DMS 273 (cell line): ENCODE measurements around the gene PACSIN2.
"Not testable (repeated sequence)": the region's sequence is repeated elsewhere in the genome, so short reads cannot be mapped to it uniquely, and the experiment has no call there.

ENCODE experiments used
- DNase-seq: peaks from one replicate; lab custom pipeline; 2025; ENCODE audit not compliant: unreplicated experiment; lab: John Stamatoyannopoulos, UW

The PACSIN2 gene

GRCh38 chr22:42947211-42947990 is 67.5 kb downstream of the PACSIN2 start:
- DNase-seq, result peak; percentile 81

- DNase-seq, result no peak
Measured at GRCh38 chr22:42946546-42947198, 68.3 kb downstream of the PACSIN2 start.

DNA sequence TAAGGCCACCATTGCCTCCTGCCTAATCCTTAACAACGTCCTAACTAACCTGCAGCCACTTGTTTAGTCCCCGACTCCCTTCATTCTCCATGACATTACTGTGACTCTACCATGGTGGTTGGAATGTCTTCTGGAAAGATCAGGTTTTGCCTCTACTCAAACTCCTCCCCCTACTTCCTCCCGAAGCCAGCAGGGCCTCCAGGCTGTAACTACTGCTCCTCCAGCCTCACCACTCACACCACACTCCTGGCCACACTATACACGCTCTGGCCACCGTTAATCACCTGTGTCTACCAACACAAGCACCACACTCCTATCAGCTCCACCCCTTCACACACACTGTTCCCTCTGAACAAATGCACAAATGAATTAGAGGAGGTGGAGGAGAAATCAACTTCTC is 69.2 kb downstream of the PACSIN2 start:
- DNase-seq, result no peak

DNA sequence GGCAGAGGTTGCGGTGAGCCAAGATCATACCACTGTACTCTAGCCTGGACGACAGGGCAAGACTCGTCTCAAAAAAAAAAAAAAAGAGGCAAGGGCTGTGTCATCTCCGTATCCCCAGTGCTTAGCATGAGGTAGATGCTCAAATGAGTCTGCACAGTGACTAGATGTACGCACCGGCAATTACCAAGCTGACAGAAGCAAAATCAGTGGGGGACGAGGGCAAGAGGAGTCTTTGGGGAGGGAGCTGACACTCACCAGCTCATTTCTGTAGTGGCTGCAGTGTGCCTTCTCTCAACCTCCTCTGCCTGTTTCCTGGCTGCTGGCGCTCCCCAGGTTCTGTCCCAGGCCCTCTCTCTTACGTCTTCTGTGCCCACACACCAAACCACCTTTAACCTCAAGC is 69.9 kb downstream of the PACSIN2 start:
- DNase-seq, result no peak

DNA sequence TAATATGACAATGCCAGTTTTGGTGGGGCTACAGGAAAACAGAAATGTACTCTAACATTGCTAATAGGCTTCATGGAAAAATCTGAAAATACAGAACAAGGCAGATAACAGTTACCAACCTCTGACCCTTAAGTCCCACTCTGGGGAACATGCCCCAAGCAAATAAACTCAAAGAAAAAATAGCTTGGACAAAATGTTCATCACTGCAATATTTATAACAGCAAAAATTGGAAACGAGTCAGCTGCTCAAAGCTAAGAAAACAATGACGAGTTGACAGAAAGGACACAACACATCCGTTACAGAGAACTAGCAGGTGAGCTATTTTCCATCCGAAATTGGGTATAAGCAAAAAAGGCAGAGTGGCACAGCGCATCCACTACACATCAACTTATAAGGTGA is 70.5 kb downstream of the PACSIN2 start:
- no peak for DNase-seq

- DNase-seq, result no peak
Measured at GRCh38 chr22:42943981-42944380, 71.0 kb downstream of the PACSIN2 start.

DNA sequence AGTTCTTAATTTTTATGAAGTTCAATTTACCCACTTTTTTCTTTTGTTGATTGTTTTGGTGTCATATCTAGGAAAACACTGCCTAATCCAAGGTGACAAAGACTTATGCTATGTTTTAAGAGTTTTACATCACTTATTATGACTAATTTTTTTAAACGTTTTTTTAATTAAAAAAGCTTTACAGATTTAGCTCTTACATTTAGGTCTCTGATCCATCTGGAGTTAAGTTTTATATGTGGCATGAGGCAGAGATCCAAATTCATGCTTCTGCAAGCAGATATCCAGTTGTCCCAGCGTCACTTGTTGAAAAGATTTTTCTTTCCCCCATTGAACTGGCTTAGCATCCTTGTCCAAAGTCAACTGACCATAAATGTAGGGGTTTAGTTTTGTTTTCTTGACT is 72.6 kb downstream of the PACSIN2 start:
- DNase-seq, result no peak

- no peak for DNase-seq
Measured at GRCh38 chr22:42939941-42940653, 74.9 kb downstream of the PACSIN2 start.

DNA sequence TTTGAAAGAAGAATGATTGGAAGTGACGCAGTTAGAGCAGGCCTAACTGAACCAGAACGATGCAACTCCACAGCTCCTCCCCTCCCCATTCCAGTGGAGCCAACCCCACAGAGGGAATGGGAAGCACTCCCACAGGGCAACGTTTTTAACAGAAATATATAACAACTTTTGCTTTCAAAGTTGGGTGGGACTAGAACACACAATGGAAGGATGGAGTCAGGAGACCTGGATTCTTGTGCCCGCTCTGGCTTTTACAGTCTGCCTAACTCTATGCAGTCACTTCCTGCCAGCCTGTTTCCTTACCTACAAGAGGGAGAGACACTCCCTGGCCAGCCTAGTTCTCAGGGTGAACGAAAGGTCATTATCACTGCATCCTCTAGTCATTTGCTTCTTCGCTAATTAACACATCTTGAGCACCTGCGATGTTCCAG is 75.5 kb downstream of the PACSIN2 start:
- no peak for DNase-seq

DNA sequence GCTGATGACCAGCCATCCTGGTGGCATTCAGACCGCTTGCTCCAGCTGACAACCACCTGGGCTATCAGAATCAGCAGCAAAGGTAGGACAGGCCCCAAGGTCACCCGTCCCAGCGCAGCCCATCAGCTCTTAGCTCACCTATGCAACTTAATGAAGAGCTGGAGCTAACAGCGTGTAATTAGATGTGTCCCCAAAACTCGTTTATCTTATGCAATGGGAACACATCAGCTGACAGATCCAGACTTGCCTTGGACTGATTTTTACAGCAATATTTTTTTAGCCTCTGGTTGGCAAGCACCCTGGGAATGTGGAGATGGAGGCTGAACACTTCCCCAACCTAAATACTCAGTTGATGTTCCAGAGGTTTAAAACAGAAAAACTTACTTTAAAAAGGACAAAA is 76.0 kb downstream of the PACSIN2 start:
- no peak for DNase-seq

DNA sequence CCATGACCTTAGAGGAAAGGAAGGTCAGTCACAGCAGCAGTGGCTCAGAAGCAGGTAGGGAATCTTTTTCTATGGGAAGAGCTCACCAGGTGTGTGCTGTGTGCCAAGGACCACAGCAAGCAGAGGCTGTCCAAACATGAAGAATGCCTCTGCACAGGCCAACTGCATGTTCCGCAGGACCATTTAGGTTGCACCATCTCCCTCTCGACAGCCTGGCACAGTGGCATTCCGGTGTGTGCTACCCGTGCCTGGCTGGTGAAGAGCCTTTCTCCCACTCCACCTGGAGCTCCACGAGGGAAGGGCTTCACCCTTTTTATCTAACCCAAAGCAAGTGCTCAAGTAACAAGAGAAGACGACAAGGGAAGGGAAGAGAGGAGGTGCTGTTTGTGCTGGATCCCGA is 76.5 kb downstream of the PACSIN2 start:
- no peak for DNase-seq

DNA sequence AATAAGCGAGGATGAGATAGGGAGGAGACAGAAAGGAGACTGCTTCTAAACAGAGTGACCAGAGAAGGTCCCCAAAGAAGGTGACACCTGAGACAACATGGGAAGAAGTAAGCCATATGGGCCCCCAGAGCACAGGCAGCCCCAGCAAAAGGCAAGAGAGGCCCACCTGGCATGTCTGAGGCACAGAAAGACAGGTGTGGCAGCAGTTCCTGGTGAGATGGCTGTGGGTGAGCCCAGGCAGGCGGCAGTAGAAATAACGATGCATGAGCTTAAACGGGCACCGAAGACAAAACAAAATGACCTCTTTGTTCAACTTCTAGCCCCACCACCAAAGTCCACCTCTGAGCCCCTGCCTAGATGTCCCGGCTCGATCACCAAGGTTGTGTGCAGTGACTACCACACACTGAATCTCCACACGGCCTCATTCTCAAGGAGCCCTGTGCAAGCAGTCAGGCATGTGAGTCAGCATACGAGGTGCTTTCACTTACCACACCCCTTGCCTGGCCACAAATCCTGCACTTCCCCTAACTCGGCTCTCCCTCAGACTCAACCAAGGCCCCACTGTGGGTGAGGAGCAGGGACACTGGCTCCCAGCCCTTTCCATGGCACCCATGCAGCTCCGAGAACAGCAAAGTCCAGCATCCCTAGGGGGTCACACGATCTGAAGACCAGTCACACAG is 77.6 kb downstream of the PACSIN2 start:
- no peak for DNase-seq

GRCh38 chr22:42936680-42937079 is 78.3 kb downstream of the PACSIN2 start:
- not testable (repeated sequence) for DNase-seq

- DNase-seq, result no peak
Measured at GRCh38 chr22:42934338-42934737, 80.6 kb downstream of the PACSIN2 start.

DNA sequence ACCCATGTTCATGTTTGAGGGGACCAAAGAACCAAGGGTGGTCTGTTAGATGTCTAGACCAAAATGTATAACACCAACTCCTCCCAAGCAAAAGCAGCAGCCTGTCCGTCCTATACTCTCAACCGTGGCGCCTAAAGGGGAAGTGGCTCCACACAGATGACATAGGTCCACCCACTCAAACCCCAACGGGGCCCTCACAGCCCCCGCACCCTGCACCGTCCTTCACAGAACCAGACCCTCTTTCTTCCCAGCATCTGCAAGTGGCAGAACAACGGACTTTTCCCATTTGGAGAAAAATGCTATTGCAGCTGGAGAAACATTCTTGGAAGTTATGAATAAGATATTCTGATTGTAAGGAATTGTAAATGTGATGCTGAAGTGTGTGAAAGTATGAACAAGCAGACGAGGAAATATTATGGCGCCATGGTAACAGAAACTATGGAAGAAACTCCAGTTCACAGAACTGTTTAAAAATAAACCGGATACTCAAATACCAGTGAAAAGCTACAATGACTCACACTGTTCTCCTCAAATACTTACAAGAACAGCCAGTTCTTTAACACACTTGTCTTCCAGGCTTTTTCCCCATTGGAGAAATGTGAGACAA is 81.4 kb downstream of the PACSIN2 start:
- DNase-seq, result no peak

DNA sequence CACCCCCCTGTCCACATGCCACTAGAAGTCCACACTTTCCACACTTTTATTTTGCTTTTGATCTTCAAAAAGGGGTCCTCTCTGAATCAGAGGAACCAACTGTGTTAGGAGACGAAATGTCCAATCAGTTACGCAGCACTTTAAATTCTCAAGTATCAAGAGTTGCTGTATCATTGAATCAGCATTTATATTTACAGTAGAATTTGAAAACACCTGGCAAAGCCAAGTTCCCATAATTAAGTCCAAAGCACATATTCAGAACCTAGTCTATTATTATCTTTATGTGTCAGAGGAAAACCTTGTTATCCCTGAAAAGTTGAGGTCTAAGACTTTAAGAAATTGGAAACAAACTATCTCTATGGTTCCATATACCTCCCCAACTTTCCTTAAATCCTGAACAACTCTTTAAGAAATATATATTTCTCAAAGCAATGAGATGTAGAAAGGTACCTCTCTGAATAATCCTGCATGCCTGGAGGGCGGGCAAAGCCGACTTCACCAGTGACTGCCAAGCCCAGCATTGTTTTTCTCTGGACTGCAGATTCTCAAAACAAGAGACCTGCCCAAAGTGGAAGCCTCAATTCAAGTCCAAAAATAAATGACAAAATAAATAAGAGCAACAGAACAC is 82.0 kb downstream of the PACSIN2 start:
- no peak for DNase-seq

GRCh38 chr22:42932197-42932519 is 82.8 kb downstream of the PACSIN2 start:
- no peak for DNase-seq

- DNase-seq, result no peak
Measured at GRCh38 chr22:42931421-42932196, 83.3 kb downstream of the PACSIN2 start.

DNA sequence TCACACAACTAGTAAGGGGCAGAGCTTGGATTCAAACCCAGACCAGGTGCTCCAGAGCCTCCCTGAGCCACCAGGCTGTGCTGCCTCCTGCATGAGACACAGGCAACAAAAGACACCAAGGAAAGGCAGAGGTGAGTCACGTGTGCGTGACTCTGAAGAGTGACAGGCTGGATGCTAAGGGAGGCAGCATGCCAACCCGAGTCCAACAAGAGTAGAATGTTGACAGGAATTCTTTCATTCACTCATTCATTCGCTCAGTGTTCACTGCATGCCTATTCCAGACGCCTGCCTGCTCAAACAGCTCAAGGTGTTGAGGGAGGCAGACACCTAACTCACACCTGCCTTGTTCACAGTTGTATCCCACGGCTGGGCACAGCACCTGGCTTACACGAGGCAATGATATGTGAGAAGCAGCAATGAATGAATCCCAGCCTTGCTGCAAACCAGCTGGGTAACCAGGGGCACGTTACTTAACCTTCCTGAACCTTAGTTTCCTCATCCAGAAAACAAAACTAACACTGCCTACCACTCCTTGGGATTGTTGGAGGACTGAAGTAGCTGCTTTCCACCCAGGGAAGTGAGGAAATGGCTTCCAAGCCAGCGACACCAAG is 84.0 kb downstream of the PACSIN2 start:
- no peak for DNase-seq

DNA sequence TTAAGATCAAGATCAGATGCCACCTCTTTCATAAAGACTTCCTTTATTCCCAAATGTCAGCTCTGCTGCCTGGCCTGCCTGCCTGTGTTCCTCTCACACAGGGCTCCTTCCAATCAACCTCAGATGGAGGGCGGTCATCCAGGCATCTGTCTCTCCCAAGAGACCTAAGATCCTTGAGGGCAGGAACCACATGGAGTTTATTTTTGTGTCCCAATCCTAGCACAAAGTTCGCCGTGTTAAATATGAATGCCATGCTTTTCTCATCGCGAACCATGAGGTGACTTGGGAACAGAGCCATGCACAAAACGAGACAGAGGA is 85.2 kb downstream of the PACSIN2 start:
- DNase-seq, result no peak
